Measurements from ENCODE around the gene GAGE2A. TPM values are rescaled to one million over a fixed set of nuclear protein-coding genes. Genes with fewer than 3 reads are reported as not detected.
"Not testable (repeated sequence)": the region's sequence is repeated elsewhere in the genome, so short reads cannot be mapped to it uniquely, and the experiment has no call there.

Gene GAGE2A
- total RNA-seq, result not detected

- DNase-seq, result not testable (repeated sequence)
Observed at GRCh38 chrX:49589196-49589595, at the start of gene GAGE2A. GAGE2A (plus strand) TSS chrX:49589496; CDS start chrX:49590651, 1,155 bp downstream.

- DNase-seq, result not testable (repeated sequence)
Observed at GRCh38 chrX:49541433-49541832, 47.9 kb upstream of the GAGE2A start, which contains the start of gene GAGE12D. GAGE12D (plus strand) TSS chrX:49541733; CDS start chrX:49542888, 1,155 bp downstream.

GRCh38 chrX:49550989-49551388 lies 38.3 kb upstream of the GAGE2A start, which contains the start of gene GAGE12E:
GAGE12E (plus strand) TSS chrX:49551289; CDS start chrX:49552444, 1,155 bp downstream.
- not testable (repeated sequence) for DNase-seq

- DNase-seq, result not testable (repeated sequence)
Observed at GRCh38 chrX:49560542-49560941, 28.8 kb upstream of the GAGE2A start, which contains the start of gene GAGE12F. GAGE12F (plus strand) TSS chrX:49560842; CDS start chrX:49561997, 1,155 bp downstream.

- DNase-seq, result not testable (repeated sequence)
Observed at GRCh38 chrX:49568728-49569127, 20.6 kb upstream of the GAGE2A start.

GRCh38 chrX:49569152-49569551 lies 20.1 kb upstream of the GAGE2A start:
- DNase-seq, result not testable (repeated sequence)

- DNase-seq, result not testable (repeated sequence)
Observed at GRCh38 chrX:49570100-49570499, 19.2 kb upstream of the GAGE2A start, which contains the start of gene GAGE12G. GAGE12G (plus strand) TSS chrX:49570400; CDS start chrX:49571555, 1,155 bp downstream.

GRCh38 chrX:49579649-49580048 lies 9.6 kb upstream of the GAGE2A start, which contains the start of gene GAGE12H:
GAGE12H (plus strand) TSS chrX:49579949; CDS start chrX:49581104, 1,155 bp downstream.
- not testable (repeated sequence) for DNase-seq

- not testable (repeated sequence) for DNase-seq
Observed at GRCh38 chrX:49589769-49590478, 628 bp downstream of the GAGE2A start.

- DNase-seq, result not testable (repeated sequence)
Observed at GRCh38 chrX:49590488-49590887, 1.2 kb downstream of the GAGE2A start.

GRCh38 chrX:49598720-49599119 lies 9.4 kb downstream of the GAGE2A start, which contains the start of gene GAGE1:
GAGE1 (plus strand) TSS chrX:49599020; CDS start chrX:49600175, 1,155 bp downstream.
- not testable (repeated sequence) for DNase-seq

GRCh38 chrX:49610718-49611310 lies 21.5 kb downstream of the GAGE2A start:
- no peak for DNase-seq

- DNase-seq, result no peak
Observed at GRCh38 chrX:49618574-49618973, 29.3 kb downstream of the GAGE2A start.

GRCh38 chrX:49627086-49627777 lies 37.9 kb downstream of the GAGE2A start:
- no peak for DNase-seq

- DNase-seq, result no peak
Observed at GRCh38 chrX:49644991-49645637, 55.8 kb downstream of the GAGE2A start.

Other genes with a start within 250 kb of the GAGE2A start
- not detected for gene GAGE12C, start 57.3 kb upstream of the GAGE2A start, total RNA-seq
- not detected for gene GAGE12D, start 47.8 kb upstream of the GAGE2A start, total RNA-seq
- not detected for gene GAGE12E, start 38.2 kb upstream of the GAGE2A start, total RNA-seq
- gene GAGE12F, start 28.7 kb upstream of the GAGE2A start, total RNA-seq, result not detected
- gene GAGE12G, start 19.1 kb upstream of the GAGE2A start, total RNA-seq, result not detected
- gene GAGE12H, start 9.5 kb upstream of the GAGE2A start, total RNA-seq, result not detected
- gene GAGE1, start 9.5 kb downstream of the GAGE2A start, total RNA-seq, result not detected
- not detected for gene PAGE1, start 106.5 kb downstream of the GAGE2A start, total RNA-seq
- gene PAGE4, start 239.8 kb downstream of the GAGE2A start, total RNA-seq, result not detected